Mammary epithelial cell (primary cell): ENCODE results near the gene MIS18A.

Experiments used
- CTCF ChIP-seq, 2 donors: IDR thresholded peaks in 1 of 2; conservative IDR thresholded peaks in 1 of 2; 2 replicates each; pipeline ENCODE4 v1.5.1; 2011 to 2012; ENCODE audit warnings: inconsistent platforms in 2 of 2, low read length in 2 of 2, mild to moderate bottlenecking in 2 of 2, control low read depth in 1 of 2, low read depth in 1 of 2; ENCODE audit not compliant: insufficient read depth in 1 of 2; ENCODE audit errors: extremely low read depth in 1 of 2
- EZH2 ChIP-seq: IDR thresholded peaks from 2 replicates; pipeline ENCODE4 v1.6.1; 2012; ENCODE audit warnings: low read length, inconsistent platforms, borderline replicate concordance

- TF ChIP-seq CTCF (conservative IDR thresholded peaks at IDR 0.05 in 1 of 2, IDR thresholded peaks at IDR 0.05 in 1 of 2; ENCODE audit: extremely low read depth in 1 of 2, insufficient read depth in 1 of 2, low read depth in 1 of 2, low read length in 2 of 2) (no peak), EZH2 (no peak)
Measured at GRCh38 chr21:32253215-32253641, 25.6 kb downstream of the MIS18A start.
